ENCODE data around the gene SFXN5. TPM values are rescaled to one million over a fixed set of nuclear protein-coding genes. Genes with fewer than 3 reads are reported as not detected.

SFXN5 gene
- total RNA-seq, 2 donors from 2014 or later: 16.6 to 18.1 TPM

GRCh38 chr2:73031725-73032701 lies 39.5 kb downstream of the SFXN5 start:
- TF ChIP-seq CTCF (IDR thresholded peaks at IDR 0.05): no peak
- ATAC-seq (ENCODE audit: insufficient number of reproducible peaks, low FRiP score, low read depth): no peak
- no peaks in the 10 kb centered on the region for H3K36me3 ChIP-seq
- no peaks in the 10 kb centered on the region for H3K27me3 ChIP-seq (replicated peaks; ENCODE audit: insufficient read depth)
- H3K9me3 ChIP-seq: no peaks in the 10 kb centered on the region
- H3K27ac ChIP-seq: no peak overlapping the region
- no peak for DNase-seq (ENCODE audit: low spot score)
- no peak overlapping the region for H3K4me3 ChIP-seq
- peaks cover 0 to 9% of the 10 kb centered on the region in 2 donors for H3K4me1 ChIP-seq (ENCODE audit: control insufficient read depth in 1 of 2, low read depth in 2 of 2)

GRCh38 chr2:73031095-73031678 lies 40.3 kb downstream of the SFXN5 start:
- Histone ChIP-seq H3K36me3 (no peaks in the 10 kb centered on the region), H3K9me3 (no peaks in the 10 kb centered on the region), H3K27ac (no peak overlapping the region), H3K27me3 (replicated peaks; ENCODE audit: insufficient read depth) (no peaks in the 10 kb centered on the region), H3K4me1 (ENCODE audit: control insufficient read depth in 1 of 2, low read depth in 2 of 2) (peaks cover 0 to 9% of the 10 kb centered on the region in 2 donors), H3K4me3 (no peak overlapping the region)
- ATAC-seq (ENCODE audit: insufficient number of reproducible peaks, low FRiP score, low read depth) (no peak), DNase-seq (ENCODE audit: low spot score) (no peak)
- no peak for TF ChIP-seq CTCF (IDR thresholded peaks at IDR 0.05)

GRCh38 chr2:73028841-73029240 lies 42.7 kb downstream of the SFXN5 start:
- ATAC-seq (ENCODE audit: insufficient number of reproducible peaks, low FRiP score, low read depth) (peak; percentile 30), DNase-seq (ENCODE audit: low spot score) (peak; percentile 6)
- no peaks in the 10 kb centered on the region for H3K27me3 ChIP-seq (replicated peaks; ENCODE audit: insufficient read depth)
- TF ChIP-seq CTCF (IDR thresholded peaks at IDR 0.05): no peak
- no peaks in the 10 kb centered on the region for H3K36me3 ChIP-seq
- no peaks in the 10 kb centered on the region for H3K9me3 ChIP-seq
- peaks cover 0 to 9% of the 10 kb centered on the region in 2 donors for H3K4me1 ChIP-seq (ENCODE audit: control insufficient read depth in 1 of 2, low read depth in 2 of 2)
- H3K27ac ChIP-seq: no peak overlapping the region
- H3K4me3 ChIP-seq: no peak overlapping the region

- ATAC-seq (ENCODE audit: insufficient number of reproducible peaks, low FRiP score, low read depth) (no peak), DNase-seq (ENCODE audit: low spot score) (no peak)
- Histone ChIP-seq H3K4me1 (ENCODE audit: control insufficient read depth in 1 of 2, low read depth in 2 of 2) (peaks cover 0 to 9% of the 10 kb centered on the region in 2 donors), H3K27ac (no peak overlapping the region), H3K36me3 (no peaks in the 10 kb centered on the region), H3K9me3 (no peaks in the 10 kb centered on the region), H3K4me3 (no peak overlapping the region), H3K27me3 (replicated peaks; ENCODE audit: insufficient read depth) (no peaks in the 10 kb centered on the region)
- TF ChIP-seq CTCF (IDR thresholded peaks at IDR 0.05): no peak
These were observed 44.2 kb downstream of the SFXN5 start for GRCh38 chr2:73027340-73027739.

- no peak overlapping the region for H3K4me3 ChIP-seq
- no peak for DNase-seq (ENCODE audit: low spot score)
- H3K36me3 ChIP-seq: no peaks in the 10 kb centered on the region
- H3K27ac ChIP-seq: no peak overlapping the region
- H3K4me1 ChIP-seq (ENCODE audit: control insufficient read depth in 1 of 2, low read depth in 2 of 2): peaks cover 0 to 19% of the 10 kb centered on the region in 2 donors
- H3K9me3 ChIP-seq: no peaks in the 10 kb centered on the region
- TF ChIP-seq CTCF (IDR thresholded peaks at IDR 0.05): no peak
- no peak for ATAC-seq (ENCODE audit: insufficient number of reproducible peaks, low FRiP score, low read depth)
- no peaks in the 10 kb centered on the region for H3K27me3 ChIP-seq (replicated peaks; ENCODE audit: insufficient read depth)
These were observed 48.0 kb downstream of the SFXN5 start for GRCh38 chr2:73023497-73023896.
